Measurements from ENCODE around the gene ONECUT2.
"Not testable (repeated sequence)": the region's sequence is repeated elsewhere in the genome, so short reads cannot be mapped to it uniquely, and the experiment has no call there.

ONECUT2 gene

DNA sequence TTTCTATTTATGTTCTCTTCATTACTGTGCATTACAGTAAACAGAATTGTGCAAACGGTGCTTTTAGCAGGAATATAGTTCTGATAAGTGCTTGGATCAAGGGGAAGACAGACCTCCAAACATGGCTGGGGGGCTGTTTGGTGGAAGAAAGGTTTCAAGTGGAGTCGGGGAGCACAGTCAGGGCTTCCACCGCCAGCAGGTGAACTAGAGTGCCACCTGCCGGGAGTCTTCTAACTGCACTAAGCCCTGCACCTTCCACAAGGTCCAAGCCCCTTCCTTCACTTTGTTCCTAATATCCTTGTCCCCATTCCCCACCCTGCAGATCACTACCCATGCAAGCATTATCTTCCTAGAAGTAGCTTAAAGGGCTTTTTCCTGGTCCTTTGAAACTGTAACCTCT lies 11.1 kb downstream of the ONECUT2 start:
- DNase-seq (ENCODE audit: low read depth) = no peak

DNA sequence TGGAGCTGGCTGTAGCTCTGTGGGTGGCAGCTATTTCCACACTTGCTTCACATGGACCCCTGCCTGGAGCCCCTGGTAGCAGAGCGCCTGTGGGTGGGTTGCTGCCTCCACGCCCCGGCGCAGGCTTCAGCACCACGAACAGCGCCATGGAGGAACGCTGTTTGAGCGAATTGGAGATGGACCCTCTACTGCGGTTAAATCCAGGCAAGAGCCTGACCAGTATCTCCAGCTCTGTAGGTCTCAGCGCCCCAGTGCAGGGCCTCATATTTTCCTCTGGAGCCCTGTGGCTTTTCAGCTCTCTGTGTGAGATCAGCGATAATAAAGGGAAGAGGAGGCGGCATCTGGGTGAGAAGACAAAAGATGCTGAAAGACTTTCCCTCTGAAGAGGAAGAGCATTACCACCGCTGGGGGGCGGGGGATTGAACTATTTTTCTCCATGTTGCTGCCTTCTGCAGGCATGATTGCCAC lies 12.0 kb downstream of the ONECUT2 start:
- no peak for DNase-seq (ENCODE audit: low read depth)

DNA sequence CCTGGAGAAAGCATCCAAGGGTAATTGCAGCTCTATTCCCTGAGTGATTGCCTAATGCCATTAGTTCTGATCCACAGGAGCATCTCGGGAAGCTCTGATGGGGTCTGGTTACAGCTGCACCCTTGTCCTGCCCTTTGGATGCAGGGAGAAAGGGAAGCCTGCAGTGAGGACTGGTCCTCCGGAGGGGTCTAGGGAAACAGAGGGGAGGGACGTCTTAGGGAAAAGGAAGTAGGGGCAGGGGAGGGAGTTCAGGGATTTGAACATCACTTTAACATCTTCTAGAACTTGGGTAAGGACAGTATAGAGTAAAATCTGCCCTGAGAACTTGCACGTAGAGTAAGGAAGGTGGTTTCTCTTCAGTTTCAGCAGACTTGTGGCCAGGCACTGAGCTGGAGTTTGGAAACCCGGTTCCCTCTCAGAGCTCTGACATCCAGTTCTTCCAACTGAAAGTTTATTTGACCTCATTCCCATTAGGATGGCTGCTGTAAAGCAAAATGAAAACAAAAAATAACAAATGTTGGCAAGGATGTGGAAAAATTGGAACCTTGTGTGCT lies 20.5 kb downstream of the ONECUT2 start:
- no peak for DNase-seq (ENCODE audit: low read depth)

GRCh38 chr18:57461652-57462269 lies 26.6 kb downstream of the ONECUT2 start:
- DNase-seq (ENCODE audit: low read depth) = no peak

GRCh38 chr18:57466307-57466706 lies 31.1 kb downstream of the ONECUT2 start:
- no peak for DNase-seq (ENCODE audit: low read depth)

DNA sequence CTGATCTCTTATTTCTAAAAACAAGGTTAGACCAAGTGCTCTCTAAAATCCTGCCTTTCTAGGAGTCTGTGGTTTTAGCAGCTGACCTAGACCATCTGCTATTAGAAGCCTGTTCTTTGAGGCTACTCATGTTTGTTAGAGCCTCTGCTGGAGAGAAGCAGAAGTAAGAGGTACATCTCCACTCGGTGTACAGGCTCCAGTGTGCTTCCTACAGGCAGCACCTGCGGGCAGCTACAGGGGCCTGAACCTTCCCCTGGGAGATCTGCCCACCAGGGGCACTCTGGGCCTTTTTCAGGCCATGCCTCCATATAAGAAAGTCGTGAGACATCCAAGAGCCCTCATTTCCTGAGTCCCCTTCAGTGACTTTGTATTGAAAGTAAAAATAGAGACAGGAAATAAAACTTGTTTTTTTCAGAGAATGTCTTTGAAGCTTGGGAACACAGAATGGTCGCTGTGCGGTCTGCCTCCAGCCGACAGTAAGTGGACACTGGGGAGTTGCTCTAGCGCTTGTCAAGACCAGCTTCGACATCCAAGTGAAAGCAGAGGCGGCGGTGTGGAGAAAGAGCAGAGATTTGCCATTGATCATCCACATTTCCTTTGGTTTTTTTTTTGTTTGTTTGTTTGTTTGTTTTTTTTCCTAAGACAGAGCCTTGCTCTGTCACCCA lies 31.7 kb downstream of the ONECUT2 start:
- DNase-seq (ENCODE audit: low read depth) = no peak

DNA sequence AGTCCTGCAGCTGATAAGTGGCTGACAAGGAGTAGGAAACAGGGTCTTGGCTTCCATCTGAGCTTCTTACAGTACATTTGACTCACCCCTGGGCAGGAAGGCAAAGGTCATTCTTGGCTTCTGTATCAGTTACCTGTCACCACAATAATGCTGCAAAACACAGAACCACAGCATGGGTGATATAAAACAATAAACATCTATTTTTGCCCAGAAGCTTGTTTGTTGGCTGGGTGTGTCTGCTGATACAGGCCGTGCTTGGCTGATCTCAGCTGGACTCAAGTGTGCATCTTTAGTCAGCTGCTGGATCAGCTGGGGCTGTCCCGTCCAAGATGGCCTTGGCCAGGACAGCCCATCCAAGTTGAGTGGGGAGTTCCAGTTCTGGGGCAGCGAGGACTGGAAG lies 34.7 kb downstream of the ONECUT2 start:
- DNase-seq (ENCODE audit: low read depth) = no peak

DNA sequence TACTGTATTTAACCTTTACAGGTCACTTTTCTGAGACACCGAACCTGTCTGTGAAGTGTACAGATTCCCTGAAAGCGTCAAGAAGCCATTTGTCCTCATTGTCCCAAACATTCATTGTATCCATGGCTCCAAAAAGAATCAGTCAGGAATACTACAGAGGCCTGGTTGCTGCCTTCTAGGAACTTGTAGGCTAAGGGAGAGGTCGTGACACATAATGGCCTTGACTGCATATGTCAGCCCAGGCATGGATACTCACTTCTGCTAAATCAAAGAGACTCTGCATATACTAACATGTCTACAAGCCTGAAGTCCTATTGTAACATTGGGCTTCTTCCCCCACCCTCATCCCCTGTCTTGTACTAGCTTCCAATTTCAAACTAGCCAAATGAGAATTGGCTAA lies 40.2 kb downstream of the ONECUT2 start:
- DNase-seq (ENCODE audit: low read depth) = no peak

- no peak for DNase-seq (ENCODE audit: low read depth)
Observed at GRCh38 chr18:57475903-57476302, 40.7 kb downstream of the ONECUT2 start.

GRCh38 chr18:57480733-57481132 lies 45.6 kb downstream of the ONECUT2 start:
- no peak for DNase-seq (ENCODE audit: low read depth)

- DNase-seq (ENCODE audit: low read depth) = no peak
Observed at GRCh38 chr18:57497372-57498294, 62.5 kb downstream of the ONECUT2 start.

DNA sequence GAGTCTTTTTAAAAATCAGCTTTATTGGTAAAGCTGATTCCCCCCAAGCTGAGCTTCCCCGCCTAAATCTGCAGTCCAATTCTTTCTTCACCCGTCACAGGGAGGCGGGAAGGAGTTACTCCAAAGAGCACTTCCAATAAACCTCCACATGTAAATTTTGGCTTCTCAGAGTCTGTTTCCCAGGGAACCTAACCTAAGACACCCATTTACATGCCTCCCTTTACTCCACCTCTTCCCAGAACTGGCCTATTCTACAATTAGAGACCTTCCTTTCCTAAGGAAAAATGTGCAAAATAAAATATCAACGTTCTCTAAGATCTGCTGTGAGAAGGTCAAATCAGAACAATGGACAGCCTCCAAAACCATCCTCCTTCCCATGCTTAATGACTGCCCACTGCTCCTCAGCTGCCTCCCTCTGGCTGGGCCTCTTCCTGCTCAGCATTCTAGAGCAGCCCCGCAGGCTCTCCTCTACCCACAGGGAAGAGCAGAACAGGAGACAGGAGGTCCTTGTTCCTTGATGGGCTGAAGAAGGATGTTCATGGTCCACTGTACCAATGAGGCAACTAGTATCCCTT lies 63.6 kb downstream of the ONECUT2 start:
- no peak for DNase-seq (ENCODE audit: low read depth)

GRCh38 chr18:57502624-57503023 lies 67.5 kb downstream of the ONECUT2 start:
- no peak for DNase-seq (ENCODE audit: low read depth)

GRCh38 chr18:57505231-57505630 lies 70.1 kb downstream of the ONECUT2 start:
- DNase-seq (ENCODE audit: low read depth) = no peak

DNA sequence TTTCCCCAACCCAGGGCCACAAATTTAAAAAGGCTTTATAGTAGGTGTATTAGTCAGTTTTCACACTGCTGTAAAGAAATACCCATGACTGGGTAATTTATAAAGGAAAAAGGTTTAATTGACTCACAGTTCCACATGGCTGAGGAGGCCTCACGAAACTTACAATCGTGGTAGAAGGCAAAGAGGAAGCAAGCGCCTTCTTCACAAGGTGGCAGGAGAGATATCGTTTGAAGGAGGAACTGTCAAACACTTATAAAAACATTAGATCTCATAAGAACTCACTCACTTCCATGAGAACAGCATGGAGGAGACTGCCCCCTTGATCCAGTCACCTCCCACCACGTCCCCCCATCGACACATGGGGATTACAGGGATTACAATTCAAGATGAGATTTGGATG lies 80.9 kb downstream of the ONECUT2 start:
- no peak for DNase-seq (ENCODE audit: low read depth)

- no peak for DNase-seq (ENCODE audit: low read depth)
Observed at GRCh38 chr18:57518533-57518932, 83.4 kb downstream of the ONECUT2 start.

DNA sequence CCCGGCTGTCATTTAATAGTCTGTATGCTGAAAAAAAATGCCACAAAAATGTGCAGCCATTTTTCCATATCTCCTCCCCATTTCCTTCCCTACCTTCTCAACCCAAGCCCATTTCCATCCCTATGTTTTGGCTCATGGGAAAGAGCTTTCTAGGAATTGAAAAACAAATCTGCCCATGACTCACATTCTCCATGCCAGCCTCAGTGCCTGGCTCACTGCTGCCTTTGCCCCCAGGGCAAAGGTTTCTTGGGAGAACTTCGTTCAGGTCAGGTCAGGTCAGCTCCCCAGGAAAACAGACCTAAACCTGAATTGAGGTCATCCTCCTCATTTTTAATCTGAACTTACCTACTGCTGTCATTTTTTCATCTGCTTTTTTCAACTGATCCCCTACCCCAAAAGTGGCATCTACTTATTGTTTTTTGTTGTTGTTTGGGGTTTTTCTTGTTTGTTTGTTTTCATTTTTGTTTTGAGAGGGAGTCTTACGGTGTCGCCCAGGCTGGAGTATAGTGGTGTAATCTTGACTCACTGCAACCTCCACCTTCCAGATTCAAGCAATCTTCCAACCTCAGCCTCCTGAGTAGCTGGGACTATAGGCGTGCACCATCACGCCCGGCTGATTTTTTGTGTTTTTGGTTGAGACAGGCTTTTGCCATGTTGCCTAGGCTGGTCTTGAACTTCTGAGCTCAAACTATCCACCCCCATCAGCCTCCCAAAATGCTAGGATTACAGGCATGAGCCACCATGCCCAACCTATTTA lies 84.7 kb downstream of the ONECUT2 start:
- DNase-seq (ENCODE audit: low read depth) = no peak

- DNase-seq (ENCODE audit: low read depth) = not testable (repeated sequence)
Observed at GRCh38 chr18:57522348-57522747, 87.2 kb downstream of the ONECUT2 start.

DNA sequence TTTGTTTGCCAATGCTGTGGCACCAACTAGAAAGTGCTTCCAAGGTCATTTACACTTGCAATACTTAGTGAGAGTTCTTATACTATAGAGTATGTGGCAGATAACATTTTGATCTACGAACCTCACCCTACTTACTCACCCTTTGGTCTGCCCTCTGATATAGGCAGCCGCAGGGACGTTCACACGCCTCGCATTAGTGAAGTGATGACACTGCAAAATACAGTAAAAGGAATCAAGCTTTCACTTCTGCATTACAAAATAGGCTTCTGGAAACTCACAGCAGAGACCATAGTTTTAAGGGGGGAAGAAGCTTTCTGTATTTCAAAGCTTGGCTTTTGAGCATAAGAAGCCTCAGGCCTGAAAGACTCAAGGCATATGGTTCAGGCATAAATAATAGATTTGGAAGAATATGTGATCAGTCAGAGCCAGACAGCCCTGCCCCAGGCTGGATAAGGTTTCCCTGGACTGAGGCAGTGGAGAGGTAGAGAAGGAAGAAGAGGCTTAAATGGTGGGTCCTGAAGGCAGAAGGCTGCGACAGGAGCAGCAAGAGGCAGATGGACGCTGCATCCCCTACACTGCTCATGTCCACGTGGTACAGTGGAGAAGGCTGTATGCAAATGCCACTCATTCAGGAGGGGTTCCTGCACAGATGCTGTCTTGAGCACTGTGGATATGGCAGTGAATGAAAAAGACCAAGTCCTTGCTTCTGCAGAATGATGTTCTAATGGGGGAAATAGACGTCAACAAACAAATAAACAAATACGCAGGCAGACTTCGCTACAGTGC lies 88.2 kb downstream of the ONECUT2 start:
- no peak for DNase-seq (ENCODE audit: low read depth)

GRCh38 chr18:57527556-57528229 lies 92.5 kb downstream of the ONECUT2 start:
- DNase-seq (ENCODE audit: low read depth) = no peak
